VCaP (cell line): ENCODE results near the gene GCNA.
"Not testable (repeated sequence)": the region's sequence is repeated elsewhere in the genome, so short reads cannot be mapped to it uniquely, and the experiment has no call there.

ENCODE experiments used
- H3K27ac ChIP-seq: fragments of 450-650 bp; 2 replicates; pipeline ENCODE4 v1.5.1; 2017
- TF ChIP-seq, protein P1 (sequence below): fragments of 450-650 bp; conservative IDR thresholded peaks from 2 replicates; pipeline ENCODE4 v1.5.1; 2017; ENCODE audit warnings: mild to moderate bottlenecking, moderate library complexity

Gene GCNA

DNA sequence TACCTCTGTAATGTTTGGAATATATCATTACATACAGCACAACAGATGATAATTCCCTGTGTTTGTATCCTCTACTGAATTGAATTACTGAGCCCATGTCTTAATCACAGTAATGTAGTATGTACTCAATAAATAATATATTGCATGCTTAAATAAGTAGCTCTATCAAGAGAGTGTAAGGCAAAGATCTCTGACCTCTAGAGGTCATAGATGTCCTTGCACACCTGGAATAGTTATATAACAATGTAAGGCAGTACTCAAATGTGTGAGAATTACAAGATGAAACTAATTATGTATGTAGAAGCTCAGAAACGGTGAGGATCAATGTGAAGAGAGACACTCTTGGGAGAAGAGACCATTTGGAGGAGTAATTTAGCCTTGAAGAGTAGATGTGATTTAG lies 14.3 kb upstream of the GCNA start:
- no peak overlapping the region for H3K27ac ChIP-seq
- TF ChIP-seq, protein P1, sequence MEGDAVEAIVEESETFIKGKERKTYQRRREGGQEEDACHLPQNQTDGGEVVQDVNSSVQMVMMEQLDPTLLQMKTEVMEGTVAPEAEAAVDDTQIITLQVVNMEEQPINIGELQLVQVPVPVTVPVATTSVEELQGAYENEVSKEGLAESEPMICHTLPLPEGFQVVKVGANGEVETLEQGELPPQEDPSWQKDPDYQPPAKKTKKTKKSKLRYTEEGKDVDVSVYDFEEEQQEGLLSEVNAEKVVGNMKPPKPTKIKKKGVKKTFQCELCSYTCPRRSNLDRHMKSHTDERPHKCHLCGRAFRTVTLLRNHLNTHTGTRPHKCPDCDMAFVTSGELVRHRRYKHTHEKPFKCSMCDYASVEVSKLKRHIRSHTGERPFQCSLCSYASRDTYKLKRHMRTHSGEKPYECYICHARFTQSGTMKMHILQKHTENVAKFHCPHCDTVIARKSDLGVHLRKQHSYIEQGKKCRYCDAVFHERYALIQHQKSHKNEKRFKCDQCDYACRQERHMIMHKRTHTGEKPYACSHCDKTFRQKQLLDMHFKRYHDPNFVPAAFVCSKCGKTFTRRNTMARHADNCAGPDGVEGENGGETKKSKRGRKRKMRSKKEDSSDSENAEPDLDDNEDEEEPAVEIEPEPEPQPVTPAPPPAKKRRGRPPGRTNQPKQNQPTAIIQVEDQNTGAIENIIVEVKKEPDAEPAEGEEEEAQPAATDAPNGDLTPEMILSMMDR: no peak

DNA sequence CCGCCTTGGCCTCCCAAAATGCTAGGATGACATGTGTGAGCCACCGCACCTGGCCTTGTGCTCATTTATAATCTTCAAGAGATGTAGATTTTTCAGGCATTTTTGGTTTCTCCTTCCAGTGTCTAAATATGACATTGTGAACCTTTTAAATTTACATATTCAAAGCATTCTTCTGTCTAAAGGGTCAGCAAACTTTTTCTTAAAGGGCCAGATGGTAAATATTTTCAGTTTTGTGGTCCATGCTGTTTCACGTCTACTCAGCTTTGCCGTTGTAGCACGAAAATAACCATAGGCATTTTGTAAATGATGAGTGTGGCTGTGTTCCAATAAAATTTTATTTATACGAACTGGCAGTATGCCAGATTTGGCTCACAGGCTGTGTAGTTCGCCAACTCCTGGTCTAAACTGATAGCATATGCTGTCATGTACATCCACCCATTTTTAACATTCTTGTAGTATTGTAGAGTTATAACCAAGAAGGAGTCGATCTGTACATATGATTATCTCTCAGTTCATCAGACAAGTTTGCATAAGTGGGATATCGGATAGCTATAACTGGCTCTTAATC lies 12.7 kb upstream of the GCNA start:
- TF ChIP-seq, protein P1: no peak
- no peak overlapping the region for H3K27ac ChIP-seq

DNA sequence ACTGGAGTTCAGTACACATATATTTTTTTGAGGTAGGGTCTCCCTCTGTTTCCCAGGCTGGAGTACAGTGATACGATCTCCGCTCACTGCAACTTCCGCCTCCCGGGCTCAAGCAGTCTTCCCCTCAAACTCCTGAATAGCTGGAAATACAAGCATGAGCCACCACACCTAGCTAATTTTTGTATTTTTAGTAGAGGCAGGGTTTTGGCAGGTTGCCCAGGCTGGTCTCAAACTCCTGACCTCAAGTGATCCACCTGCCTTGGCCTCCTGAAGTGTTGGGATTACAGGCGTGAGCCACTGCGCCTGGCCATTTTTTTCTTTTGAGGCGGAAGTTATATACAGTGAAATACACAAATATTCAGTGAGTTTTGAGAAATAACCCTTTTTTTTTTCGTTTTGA lies 6.8 kb upstream of the GCNA start:
- H3K27ac ChIP-seq: not testable (repeated sequence)

DNA sequence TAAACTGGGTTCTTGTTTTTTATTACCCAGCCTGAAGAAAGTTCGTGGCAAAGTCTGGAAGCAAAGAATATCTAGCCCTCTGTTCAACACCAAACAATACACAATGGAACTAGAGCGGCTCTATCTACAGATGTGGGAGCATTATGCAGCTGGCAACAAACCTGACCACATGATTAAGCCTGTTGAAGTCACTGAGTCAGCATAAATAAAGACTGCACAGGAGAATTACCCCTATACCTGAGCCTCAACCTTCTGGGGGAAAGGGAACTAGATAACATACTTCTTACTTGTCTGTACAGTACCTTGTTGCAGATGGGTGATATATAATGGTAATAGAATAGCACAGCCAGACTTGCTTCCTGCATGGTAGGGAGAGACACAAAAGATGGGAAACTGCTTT lies 4.6 kb upstream of the GCNA start:
- H3K27ac ChIP-seq: no peak overlapping the region
- TF ChIP-seq, protein P1: no peak

DNA sequence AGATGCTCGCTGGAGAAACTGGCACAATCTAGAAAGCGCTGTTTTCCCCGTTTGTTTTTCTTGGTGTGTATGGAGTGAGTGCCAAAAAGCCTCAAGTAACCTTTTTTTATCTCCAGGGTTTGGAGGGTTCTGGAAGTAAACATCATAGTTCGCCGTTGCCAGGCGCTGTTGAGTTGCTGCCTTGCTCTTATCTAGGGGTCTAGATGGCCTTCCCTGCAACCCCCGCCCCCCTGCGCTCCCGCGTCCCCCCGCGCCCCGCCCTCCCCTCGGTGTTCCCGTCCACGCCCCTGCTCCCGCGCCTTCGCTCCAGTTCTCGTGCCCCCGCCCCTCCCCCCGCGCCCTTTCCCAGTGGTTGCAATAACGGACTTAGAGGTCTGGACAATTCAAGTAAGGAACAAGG lies 555 bp upstream of the GCNA start:
- no peak overlapping the region for H3K27ac ChIP-seq

DNA sequence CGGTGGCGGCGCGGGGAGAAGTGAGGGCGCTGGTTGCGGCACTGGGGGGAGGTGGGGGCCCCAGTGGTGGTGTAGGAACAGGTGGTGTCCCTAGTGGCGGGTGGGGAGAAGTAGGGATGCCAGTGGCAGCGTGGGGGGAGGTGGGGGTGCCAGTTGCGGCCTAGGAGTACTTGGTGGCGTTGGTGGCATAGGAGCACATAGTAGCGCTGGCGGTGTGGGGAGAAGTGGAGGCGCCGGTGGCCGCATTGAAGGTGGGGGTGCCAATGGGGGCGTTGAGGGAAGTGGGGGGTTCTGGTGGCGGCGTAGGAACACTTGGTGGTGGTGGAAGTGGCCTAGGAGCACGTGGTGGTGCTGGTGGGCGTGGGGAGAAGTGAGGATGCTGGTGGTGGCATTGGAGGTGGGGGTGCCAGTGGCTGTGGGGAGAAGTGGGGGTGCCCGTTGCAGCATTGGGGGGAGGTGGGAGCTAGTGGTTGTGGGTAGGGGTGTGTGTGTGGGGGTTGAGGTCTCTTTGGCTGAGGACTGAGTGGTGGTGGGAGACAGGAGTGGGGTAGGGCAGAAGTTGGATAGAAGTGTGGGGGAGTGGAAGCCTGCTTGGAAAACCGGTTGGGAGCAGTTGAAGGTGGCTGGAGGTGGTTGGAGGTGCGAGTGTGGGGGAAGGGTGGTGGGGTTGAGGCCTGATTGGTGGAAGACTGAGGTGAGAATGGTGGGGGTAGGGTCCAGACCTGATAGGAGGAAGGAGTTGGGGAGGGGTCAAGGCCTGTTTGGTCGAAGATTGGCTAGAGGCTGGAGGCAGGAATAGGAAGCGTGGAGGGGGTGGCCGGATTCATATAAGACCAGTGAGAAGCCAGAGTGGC lies 1.1 kb downstream of the GCNA start:
- TF ChIP-seq, protein P1: no peak
- no peak overlapping the region for H3K27ac ChIP-seq

More for the DNA sequence above, 555 bp upstream of the GCNA start:
- TF ChIP-seq, protein P1: no peak

DNA sequence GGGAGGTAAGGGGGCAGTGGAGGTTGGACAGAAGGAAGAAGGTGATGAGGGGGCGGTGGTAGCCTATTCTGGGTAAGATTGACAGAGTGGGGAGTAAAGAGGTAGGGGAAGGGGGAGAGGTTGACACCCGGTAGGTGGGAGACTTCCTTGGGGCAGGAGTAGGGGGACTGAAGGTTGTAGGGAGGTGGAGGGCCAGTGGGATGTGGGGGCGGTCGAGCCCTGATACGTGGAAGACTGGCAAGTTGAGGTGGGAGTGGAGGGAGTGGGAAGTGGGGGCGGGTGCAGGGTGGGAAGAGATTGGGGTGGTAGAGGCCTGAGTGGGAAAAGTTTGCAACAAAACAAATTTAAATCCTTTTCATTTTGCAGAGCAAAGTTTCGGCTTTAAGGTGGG lies 1.7 kb downstream of the GCNA start:
- H3K27ac ChIP-seq: no peak overlapping the region
- TF ChIP-seq, protein P1: no peak

DNA sequence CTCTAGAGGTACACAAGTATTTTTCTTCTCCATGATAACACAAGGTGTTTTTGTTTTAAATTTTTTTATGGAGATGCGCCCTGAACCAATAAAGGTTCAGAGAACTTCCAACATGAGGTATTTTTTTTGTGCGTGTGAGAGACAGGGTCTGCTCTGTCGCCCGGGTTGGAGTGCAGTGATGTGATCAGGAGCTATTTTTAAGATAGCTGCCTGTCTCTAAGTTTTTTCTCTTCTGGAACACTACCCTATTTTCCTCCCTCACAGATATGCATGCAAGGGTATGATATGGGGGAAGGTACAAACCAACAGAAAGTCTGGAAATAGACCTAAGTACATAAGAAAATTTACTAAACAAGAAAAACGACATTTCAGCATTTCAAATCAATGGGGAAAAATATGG lies 3.0 kb downstream of the GCNA start:
- no peak overlapping the region for H3K27ac ChIP-seq
- TF ChIP-seq, protein P1: no peak
